Astrocyte (in vitro differentiated cells and primary cell): Measurements from ENCODE around the gene IL18RAP. TPM values are rescaled to one million over a fixed set of nuclear protein-coding genes. Genes with fewer than 3 reads are reported as not detected.

Experiments used
- DNase-seq: peaks from one replicate; pipeline ENCODE4 v3.0.0-alpha.2; 2010; ENCODE audit warnings: low read depth
- FAIRE-seq: peaks from 2 replicates; lab custom pipeline; 2011; peaks lifted over from hg19 to GRCh38; lab: Jason Lieb, UNC
- H2AFZ ChIP-seq: 2 replicates; pipeline ENCODE4 v1.6.0; 2012; ENCODE audit warnings: low read depth, low read length, inconsistent platforms
- H3K27ac ChIP-seq: 2 replicates; pipeline ENCODE4 v1.5.1; 2011; ENCODE audit warnings: low read depth, low read length, inconsistent platforms
- H3K27me3 ChIP-seq: 2 replicates; pipeline ENCODE4 v1.6.0; 2011; ENCODE audit warnings: low read length, inconsistent platforms; ENCODE audit not compliant: insufficient read depth
- H3K36me3 ChIP-seq: 2 replicates; pipeline ENCODE4 v1.5.1; 2011; ENCODE audit warnings: low read length, inconsistent platforms; ENCODE audit not compliant: insufficient read depth
- H3K4me1 ChIP-seq: 2 replicates; pipeline ENCODE4 v1.5.1; 2011; ENCODE audit warnings: low read length, inconsistent platforms; ENCODE audit not compliant: insufficient read depth
- H3K4me2 ChIP-seq: 2 replicates; pipeline ENCODE4 v1.6.0; 2012; ENCODE audit warnings: low read length, inconsistent platforms
- H3K4me3 ChIP-seq: 2 replicates; pipeline ENCODE4 v1.5.1; 2011; ENCODE audit warnings: low read depth, mild to moderate bottlenecking, low read length, inconsistent platforms; ENCODE audit not compliant: insufficient read depth
- H3K79me2 ChIP-seq: 2 replicates; pipeline ENCODE4 v1.6.0; 2012; ENCODE audit warnings: mild to moderate bottlenecking, low read length, inconsistent platforms; ENCODE audit not compliant: insufficient read depth
- H3K9ac ChIP-seq: 2 replicates; pipeline ENCODE4 v1.6.0; 2012; ENCODE audit warnings: mild to moderate bottlenecking, low read length, inconsistent platforms
- H3K9me3 ChIP-seq: 2 replicates; pipeline ENCODE4 v1.5.1; 2012; ENCODE audit warnings: low read depth, mild to moderate bottlenecking, low read length, inconsistent platforms; ENCODE audit not compliant: insufficient read depth
- H4K20me1 ChIP-seq: 2 replicates; pipeline ENCODE4 v1.6.0; 2012; ENCODE audit warnings: low read length, inconsistent platforms; ENCODE audit not compliant: insufficient read depth
- H3K27ac Mint-ChIP-seq: one replicate; pipeline ENCODE4 v1.8.0; 2021; ENCODE audit warnings: mild to moderate bottlenecking, mixed read lengths; ENCODE audit not compliant: unreplicated experiment
- H3K27me3 Mint-ChIP-seq: one replicate; pipeline ENCODE4 v1.8.0; 2021; ENCODE audit warnings: low read depth, mixed read lengths; ENCODE audit not compliant: unreplicated experiment
- H3K36me3 Mint-ChIP-seq: one replicate; pipeline ENCODE4 v1.8.0; 2021; ENCODE audit warnings: low read depth, mixed read lengths; ENCODE audit not compliant: unreplicated experiment
- H3K4me1 Mint-ChIP-seq: one replicate; pipeline ENCODE4 v1.8.0; 2021; ENCODE audit warnings: low read depth, mixed read lengths; ENCODE audit not compliant: unreplicated experiment
- H3K4me3 Mint-ChIP-seq: one replicate; pipeline ENCODE4 v1.8.0; 2021; ENCODE audit warnings: mild to moderate bottlenecking, moderate library complexity, mixed read lengths; ENCODE audit not compliant: unreplicated experiment
- H3K9me3 Mint-ChIP-seq: one replicate; pipeline ENCODE4 v1.8.0; 2021; ENCODE audit warnings: mild to moderate bottlenecking, mixed read lengths; ENCODE audit not compliant: unreplicated experiment
- CTCF ChIP-seq: IDR thresholded peaks from 2 replicates; pipeline ENCODE4 v1.5.1; 2011; ENCODE audit warnings: low read depth, mild to moderate bottlenecking, inconsistent platforms, low read length, moderate library complexity; ENCODE audit not compliant: insufficient read depth
- EZH2 ChIP-seq: IDR thresholded peaks from 2 replicates; pipeline ENCODE4 v1.6.1; 2012; ENCODE audit warnings: mild to moderate bottlenecking, low read length, inconsistent platforms; ENCODE audit not compliant: insufficient read depth
- total RNA-seq: library from RNA; stranded (reverse); gene quantifications from 2 replicates; pipeline ENCODE4 v1.2.1, GENCODE V29; 2021

Gene IL18RAP
- total RNA-seq, 1 donor from 2014 or later, result not detected

- no peaks in the 10 kb centered on the region for H4K20me1 ChIP-seq
- Mint-ChIP-seq H3K27ac (no peak overlapping the region), H3K27me3 (no peaks in the 10 kb centered on the region), H3K9me3 (no peaks in the 10 kb centered on the region), H3K36me3 (no peaks in the 10 kb centered on the region), H3K4me1 (peaks cover 25% of the 10 kb centered on the region), H3K4me3 (no peak overlapping the region)
- H3K27me3 ChIP-seq, result no peaks in the 10 kb centered on the region
- H3K9me3 ChIP-seq, result no peaks in the 10 kb centered on the region
- no peak overlapping the region for H3K4me3 ChIP-seq
- H3K27ac ChIP-seq, result no peak overlapping the region
- no peaks in the 10 kb centered on the region for H3K36me3 ChIP-seq
- H3K4me2 ChIP-seq, result peak overlapping the region; percentile 35
- peaks cover 11% of the 10 kb centered on the region for H3K4me1 ChIP-seq
- H2AFZ ChIP-seq, result no peak overlapping the region
- DNase-seq (peak; percentile 73), FAIRE-seq (no peak)
- H3K79me2 ChIP-seq, result no peaks in the 10 kb centered on the region
- no peak overlapping the region for H3K9ac ChIP-seq
- TF ChIP-seq CTCF (no peak), EZH2 (no peak)
Measured at GRCh38 chr2:102439065-102439695, 16.2 kb downstream of the IL18RAP start.

GRCh38 chr2:102442967-102443828 is 20.2 kb downstream of the IL18RAP start:
- Mint-ChIP-seq H3K27me3 (no peaks in the 10 kb centered on the region), H3K4me3 (no peak overlapping the region)
- H2AFZ ChIP-seq, result no peak overlapping the region

More at GRCh38 chr2:102442967-102443828, 20.2 kb downstream of the IL18RAP start:
- DNase-seq, result peak; percentile 8
- H3K27ac Mint-ChIP-seq, result no peak overlapping the region
- Histone ChIP-seq H3K4me2 (no peak overlapping the region), H3K36me3 (no peaks in the 10 kb centered on the region), H3K9ac (no peak overlapping the region), H3K9me3 (no peaks in the 10 kb centered on the region), H4K20me1 (no peaks in the 10 kb centered on the region), H3K27ac (no peak overlapping the region), H3K27me3 (no peaks in the 10 kb centered on the region), H3K4me3 (no peak overlapping the region), H3K4me1 (peaks cover 8% of the 10 kb centered on the region), H3K79me2 (no peaks in the 10 kb centered on the region)
- TF ChIP-seq EZH2 (no peak), CTCF (peak; percentile 87)
- H3K4me1 Mint-ChIP-seq, result no peaks in the 10 kb centered on the region
- no peak for FAIRE-seq
- no peaks in the 10 kb centered on the region for H3K9me3 Mint-ChIP-seq
- no peaks in the 10 kb centered on the region for H3K36me3 Mint-ChIP-seq
